ENCODE data around the gene GALNT10.

GRCh38 chr5:154320224-154321089 lies 129.9 kb downstream of the GALNT10 start:
- TF ChIP-seq CTCF (IDR thresholded peaks at IDR 0.05) (no peak), POLR2A (IDR thresholded peaks at IDR 0.05; ENCODE audit: low read depth) (no peak), POLR2AphosphoS5 (IDR thresholded peaks at IDR 0.05) (no peak), EP300 (IDR thresholded peaks at IDR 0.05) (no peak)

Data from esophagus muscularis mucosa (tissue), 4 donors.